Measurements from ENCODE around the gene CCDC50. TPM values are rescaled to one million over a fixed set of nuclear protein-coding genes. Genes with fewer than 3 reads are reported as not detected.

The CCDC50 gene
- total and polyA plus RNA-seq, 10 of the 15 experiments (the other 5 are each of a cell fraction or from before 2014, with no cell fraction given): 46.7 to 150 (median 125) TPM

GRCh38 chr3:191290311-191291025 is 38.7 kb upstream of the CCDC50 start:
- FAIRE-seq: peak; percentile 95
- WGBS (ENCODE audit: insufficient coverage, insufficient replicate concordance, low lambda C conversion rate, missing lambda C conversion rate): 21% methylated on average over 4 of the region's 4 CpGs
- ChIA-PET RAD21 (ENCODE audit: unreplicated experiment) (interaction anchor here (0.7 to 4.3 kb wide), 18 partner anchors 9 to 153 kb away, joined by 3 to 55 read pairs (median 5); partner anchors contain the start of genes CCDC50 and UTS2B), POLR2A (interaction anchor here (0.5 to 3.0 kb wide), 7 partner anchors 21 to 146 kb away, joined by 3 to 17 read pairs (median 4); no protein-coding TSS in a partner anchor), SMC1A (ENCODE audit: uncharacterized antibody, unreplicated experiment) (interaction anchor here (0.5 to 12.4 kb wide), 18 partner anchors 7 to 629 kb away, joined by 3 to 375 read pairs (median 4); no protein-coding TSS in a partner anchor), CTCF (interaction anchor here (0.9 to 4.7 kb wide), 5 partner anchors 8 to 55 kb away, joined by 3 to 26 read pairs (median 3); no protein-coding TSS in a partner anchor)
- Histone ChIP-seq H3K27me3 (replicated peaks in 1 of 2; ENCODE audit: control insufficient read depth in 2 of 2, insufficient read depth in 2 of 2, low read length in 1 of 2) (no peaks in the 10 kb centered on the region), H4K20me1 (ENCODE audit: control insufficient read depth, insufficient read depth) (no peaks in the 10 kb centered on the region), H2AFZ (ENCODE audit: control insufficient read depth, low read depth, low read length) (peak overlapping the region; percentile 76), H3K9ac (ENCODE audit: control insufficient read depth, insufficient read depth, low read length) (0 out of 2 replicates have a peak overlapping the region, but pooled peaks have one; percentile 18), H3K4me2 (ENCODE audit: control insufficient read depth, insufficient read depth) (peak overlapping the region; percentile 84), H3K4me1 (ENCODE audit: control insufficient read depth, insufficient read depth, low read length) (peaks cover 13% of the 10 kb centered on the region), H3K4me3 (no peak overlapping the region), H3K79me2 (ENCODE audit: control insufficient read depth, insufficient read depth, low read length) (no peaks in the 10 kb centered on the region), H3K9me3 (replicated peaks; ENCODE audit: control insufficient read depth, insufficient read depth, low read length) (no peaks in the 10 kb centered on the region), H3K27ac (ENCODE audit: control insufficient read depth, insufficient read depth) (peak overlapping the region; percentile 68), H3K36me3 (ENCODE audit: control insufficient read depth in 2 of 2, insufficient read depth in 2 of 2, low read length in 1 of 2) (no peaks in the 10 kb centered on the region)
- BruUV-seq (replicated peaks): no TSS peak
- DNase-seq (ENCODE audit: low read depth, low spot score): no peak
- intact Hi-C loops (cut with micrococcal nuclease; ENCODE audit: unreplicated experiment): no loop called here
- ATAC-seq: peak; percentile 93
- in situ Hi-C loops (cut with MboI): no loop called here
- peak; percentile 26; the same call in 1 of the 2 replicates for TF ChIP-seq MTA2 (IDR thresholded peaks at IDR 0.05; ENCODE audit: low read depth)
- no peak for TF ChIP-seq ZNF592 (IDR thresholded peaks at IDR 0.05)
- TF ChIP-seq RUNX3 (IDR thresholded peaks at IDR 0.05; ENCODE audit: low read length): peak; percentile 54; the same call in 1 of the 2 replicates
- peak; percentile 85 for TF ChIP-seq PKNOX1 (IDR thresholded peaks at IDR 0.05)
- no peak for TF ChIP-seq HSF1 (IDR thresholded peaks at IDR 0.05; ENCODE audit: low read depth, low read length)
- peak; percentile 63 for TF ChIP-seq RAD51 (IDR thresholded peaks at IDR 0.05)
- peak; percentile 10 for TF ChIP-seq MEF2B (IDR thresholded peaks at IDR 0.05; ENCODE audit: partially characterized antibody, poor library complexity, severe bottlenecking)
- TF ChIP-seq CBX3 (IDR thresholded peaks at IDR 0.05; ENCODE audit: borderline replicate concordance, low read depth): no peak
- peak; percentile 46 for TF ChIP-seq JUNB (IDR thresholded peaks at IDR 0.05)
- 0 out of 2 replicates have a peak, but pooled peaks have one; percentile 34 for TF ChIP-seq NKRF (conservative IDR thresholded peaks at IDR 0.05)
- TF ChIP-seq DPF2 (IDR thresholded peaks at IDR 0.05): 0 out of 2 replicates have a peak, but pooled peaks have one; percentile 22
- peak; percentile 14; the same call in 1 of the 2 replicates for TF ChIP-seq ATF2 (IDR thresholded peaks at IDR 0.05; ENCODE audit: low read length)

Data from GM12878 (cell line).